Measurements from ENCODE around the gene CFAP69.
"Not testable (repeated sequence)": the region's sequence is repeated elsewhere in the genome, so short reads cannot be mapped to it uniquely, and the experiment has no call there.

The CFAP69 gene

GRCh38 chr7:90232430-90232829 is 12.5 kb upstream of the CFAP69 start:
- DNase-seq: no peak

GRCh38 chr7:90233569-90233968 is 11.4 kb upstream of the CFAP69 start:
- DNase-seq: no peak

GRCh38 chr7:90236721-90237289 is 8.2 kb upstream of the CFAP69 start:
- no peak for DNase-seq

GRCh38 chr7:90238022-90238421 is 7.0 kb upstream of the CFAP69 start:
- no peak for DNase-seq

- no peak for DNase-seq
Measured at GRCh38 chr7:90238583-90238982, 6.4 kb upstream of the CFAP69 start.

- no peak for DNase-seq
Measured at GRCh38 chr7:90239050-90239449, 5.9 kb upstream of the CFAP69 start.

GRCh38 chr7:90239625-90240228 is 5.2 kb upstream of the CFAP69 start:
- no peak for DNase-seq

GRCh38 chr7:90242369-90243168 is 2.4 kb upstream of the CFAP69 start:
- no peak for DNase-seq

- DNase-seq: no peak
Measured at GRCh38 chr7:90243556-90243955, 1.4 kb upstream of the CFAP69 start.

GRCh38 chr7:90244565-90244908 is 437 bp upstream of the CFAP69 start:
- no peak for DNase-seq

- no peak for DNase-seq
Measured at GRCh38 chr7:90246171-90246570, 1.2 kb downstream of the CFAP69 start.

GRCh38 chr7:90248706-90249105 is 3.7 kb downstream of the CFAP69 start:
- no peak for DNase-seq

- no peak for DNase-seq
Measured at GRCh38 chr7:90250601-90251303, 5.8 kb downstream of the CFAP69 start.

- no peak for DNase-seq
Measured at GRCh38 chr7:90251304-90251635, 6.3 kb downstream of the CFAP69 start.

- DNase-seq: not testable (repeated sequence)
Measured at GRCh38 chr7:90256011-90256410, 11.0 kb downstream of the CFAP69 start.

- no peak for DNase-seq
Measured at GRCh38 chr7:90256778-90257177, 11.8 kb downstream of the CFAP69 start.

- DNase-seq: no peak
Measured at GRCh38 chr7:90261441-90261840, 16.5 kb downstream of the CFAP69 start.

GRCh38 chr7:90262438-90262837 is 17.5 kb downstream of the CFAP69 start:
- peak; percentile 16 to 40 for DNase-seq

- no peak for DNase-seq
Measured at GRCh38 chr7:90266808-90267207, 21.8 kb downstream of the CFAP69 start.

GRCh38 chr7:90267263-90267858 is 22.4 kb downstream of the CFAP69 start:
- no peak for DNase-seq

GRCh38 chr7:90269163-90269562 is 24.2 kb downstream of the CFAP69 start:
- no peak for DNase-seq

- no peak for DNase-seq
Measured at GRCh38 chr7:90270431-90271178, 25.6 kb downstream of the CFAP69 start.

GRCh38 chr7:90271753-90272152 is 26.8 kb downstream of the CFAP69 start:
- DNase-seq: no peak
